Raji (cell line): ENCODE measurements around the gene FCGBP.

ENCODE experiments used
- POLR2A ChIP-seq: IDR thresholded peaks from 2 replicates; pipeline ENCODE4 v1.6.1; 2011; ENCODE audit warnings: low read depth, low read length, control low read depth; ENCODE audit not compliant: insufficient read depth

FCGBP gene

GRCh38 chr19:39951686-39952085 is 17.3 kb upstream of the FCGBP start:
- TF ChIP-seq POLR2A: no peak

GRCh38 chr19:39951065-39951650 is 16.7 kb upstream of the FCGBP start:
- TF ChIP-seq POLR2A: no peak

- no peak for TF ChIP-seq POLR2A
These were observed 14.8 kb upstream of the FCGBP start for GRCh38 chr19:39949026-39949747.

- no peak for TF ChIP-seq POLR2A
These were observed 12.1 kb upstream of the FCGBP start for GRCh38 chr19:39946532-39946931.

- TF ChIP-seq POLR2A: no peak
These were observed 9.2 kb upstream of the FCGBP start for GRCh38 chr19:39943586-39943985.

- TF ChIP-seq POLR2A: no peak
These were observed 7.9 kb upstream of the FCGBP start for GRCh38 chr19:39942366-39942730.

GRCh38 chr19:39941615-39942365 is 7.4 kb upstream of the FCGBP start:
- peak; percentile 29; the same call in 1 of the 2 replicates for TF ChIP-seq POLR2A

- no peak for TF ChIP-seq POLR2A
These were observed 6.7 kb upstream of the FCGBP start for GRCh38 chr19:39941151-39941550.

GRCh38 chr19:39940221-39940833 is 5.9 kb upstream of the FCGBP start:
- no peak for TF ChIP-seq POLR2A

- no peak for TF ChIP-seq POLR2A
These were observed 5.1 kb upstream of the FCGBP start for GRCh38 chr19:39939556-39939955.

GRCh38 chr19:39937787-39938186 is 3.4 kb upstream of the FCGBP start:
- TF ChIP-seq POLR2A: no peak

- TF ChIP-seq POLR2A: no peak
These were observed 2.8 kb upstream of the FCGBP start for GRCh38 chr19:39937094-39937720.

- no peak for TF ChIP-seq POLR2A
These were observed 2.2 kb upstream of the FCGBP start for GRCh38 chr19:39936622-39937021.

- no peak for TF ChIP-seq POLR2A
These were observed 1.6 kb upstream of the FCGBP start for GRCh38 chr19:39936020-39936419.

- TF ChIP-seq POLR2A: no peak
These were observed 879 bp upstream of the FCGBP start for GRCh38 chr19:39935364-39935661.
